Neuronal stem cell (in vitro differentiated cells): Measurements from ENCODE around the gene SAMD9.
"Not testable (repeated sequence)": the region's sequence is repeated elsewhere in the genome, so short reads cannot be mapped to it uniquely, and the experiment has no call there.

ENCODE experiments used
- DNase-seq: peaks from one replicate; pipeline ENCODE4 v3.0.0-alpha.2; 2013; ENCODE audit warnings: low spot score
- H2AFZ ChIP-seq: one replicate; pipeline ENCODE4 v1.6.1; 2013; ENCODE audit warnings: mild to moderate bottlenecking, low read length, inconsistent platforms
- H2AK5ac ChIP-seq: 2 replicates; pipeline ENCODE4 v1.6.1; 2013; ENCODE audit warnings: low read depth, mild to moderate bottlenecking, inconsistent platforms, low read length, moderate library complexity, mixed read lengths
- H2BK120ac ChIP-seq: 2 replicates; pipeline ENCODE4 v1.6.1; 2013; ENCODE audit warnings: low read depth, mild to moderate bottlenecking, inconsistent platforms, low read length, moderate library complexity, mixed read lengths
- H2BK12ac ChIP-seq: one replicate; pipeline ENCODE4 v1.6.1; 2013; ENCODE audit warnings: low read length, inconsistent platforms
- H2BK15ac ChIP-seq: 2 replicates; pipeline ENCODE4 v1.6.1; 2013; ENCODE audit warnings: mild to moderate bottlenecking, low read length, inconsistent platforms, mixed read lengths
- H2BK5ac ChIP-seq: one replicate; pipeline ENCODE4 v1.6.1; 2013; ENCODE audit warnings: inconsistent platforms, mild to moderate bottlenecking, low read length, moderate library complexity
- H3K14ac ChIP-seq: one replicate; pipeline ENCODE4 v1.6.1; 2013; ENCODE audit warnings: low read length, inconsistent platforms
- H3K18ac ChIP-seq: 2 replicates; pipeline ENCODE4 v1.6.1; 2013; ENCODE audit warnings: low read length, inconsistent platforms
- H3K23ac ChIP-seq: 2 replicates; pipeline ENCODE4 v1.6.1; 2013; ENCODE audit warnings: low read depth, mild to moderate bottlenecking, mixed read lengths, low read length, inconsistent platforms; ENCODE audit not compliant: poor library complexity
- H3K27ac ChIP-seq: replicated peaks from 3 replicates; pipeline ENCODE4 v1.5.1; 2013; ENCODE audit warnings: low read length, inconsistent platforms
- H3K27me3 ChIP-seq, 3 experiments: 2 replicates each; pipeline ENCODE4 v1.6.1; 2013; ENCODE audit warnings: low read length in 3 of 3, mild to moderate bottlenecking in 2 of 3, inconsistent platforms in 1 of 3, low read depth in 1 of 3, mixed read lengths in 1 of 3, moderate library complexity in 1 of 3; ENCODE audit not compliant: control insufficient read depth in 3 of 3, insufficient read depth in 3 of 3
- H3K36me3 ChIP-seq, 2 donors: replicated peaks in 1 of 2; 2 replicates each; pipeline ENCODE4 v1.6.1; 2013; ENCODE audit warnings: low read length in 2 of 2; ENCODE audit not compliant: control insufficient read depth in 2 of 2, insufficient read depth in 2 of 2
- H3K4ac ChIP-seq: 2 replicates; pipeline ENCODE4 v1.6.1; 2013; ENCODE audit warnings: inconsistent platforms, mild to moderate bottlenecking, low read length, moderate library complexity
- H3K4me1 ChIP-seq, 2 donors: 1 replicate in 1 of 2; 2 replicates in 1 of 2; pipeline ENCODE4 v1.6.1; 2013; ENCODE audit warnings: low read length in 2 of 2, low read depth in 1 of 2; ENCODE audit not compliant: control insufficient read depth in 2 of 2, insufficient read depth in 1 of 2
- H3K4me2 ChIP-seq: one replicate; pipeline ENCODE4 v1.6.1; 2013; ENCODE audit warnings: mild to moderate bottlenecking, low read length, inconsistent platforms; ENCODE audit not compliant: insufficient read depth, poor library complexity, severe bottlenecking
- H3K4me3 ChIP-seq, 2 donors: 2 replicates each; pipeline ENCODE4 v1.5.1; 2013; ENCODE audit warnings: low read length in 2 of 2, mild to moderate bottlenecking in 2 of 2, inconsistent platforms in 1 of 2, moderate library complexity in 1 of 2
- H3K79me1 ChIP-seq: one replicate; pipeline ENCODE4 v1.6.1; 2013; ENCODE audit warnings: low read depth, mild to moderate bottlenecking, inconsistent platforms, low read length, moderate library complexity
- H3K9ac ChIP-seq: one replicate; pipeline ENCODE4 v1.6.1; 2013; ENCODE audit warnings: mild to moderate bottlenecking, low read depth, low read length, inconsistent platforms; ENCODE audit not compliant: poor library complexity
- H3K9me3 ChIP-seq, 2 donors: replicated peaks in 1 of 2; 2 replicates each; pipeline versions ENCODE3 to v1.6.1; 2013; ENCODE audit warnings: low read length in 2 of 2, mild to moderate bottlenecking in 2 of 2, inconsistent platforms in 1 of 2, low read depth in 1 of 2, mixed read lengths in 1 of 2, moderate library complexity in 1 of 2; ENCODE audit not compliant: control insufficient read depth in 2 of 2, insufficient read depth in 1 of 2
- H4K8ac ChIP-seq: one replicate; pipeline ENCODE4 v1.6.1; 2013; ENCODE audit warnings: low read depth, mild to moderate bottlenecking, inconsistent platforms, low read length, moderate library complexity
- H4K91ac ChIP-seq: one replicate; pipeline ENCODE4 v1.6.1; 2013; ENCODE audit warnings: low read length, low read depth, mild to moderate bottlenecking, inconsistent platforms; ENCODE audit not compliant: poor library complexity
- WGBS, 2 donors: extraction: QIAGEN DNeasy Blood & Tissue Kit; methylation state at CpG; one replicate each; pipeline ENCODE4 v1.1.7; 2013; ENCODE audit warnings: missing lambda C conversion rate in 2 of 2, mixed read lengths in 1 of 2; ENCODE audit not compliant: insufficient read length in 2 of 2, insufficient replicate concordance in 1 of 2; ENCODE audit errors: extremely low coverage in 2 of 2; 5-methylcytosine and 5-hydroxymethylcytosine counted together

SAMD9 gene

GRCh38 chr7:93123532-93123931, 5.8 kb upstream of the SAMD9 start:
- H3K4ac ChIP-seq, H2BK15ac ChIP-seq, H3K79me1 ChIP-seq, H3K18ac ChIP-seq, DNase-seq, H3K23ac ChIP-seq, H3K4me2 ChIP-seq, H3K27me3 ChIP-seq, H3K9me3 ChIP-seq, H4K8ac ChIP-seq, H2AK5ac ChIP-seq, H3K27ac ChIP-seq, H3K4me3 ChIP-seq, H3K4me1 ChIP-seq, H3K14ac ChIP-seq, H2BK120ac ChIP-seq, H2AFZ ChIP-seq, H2BK5ac ChIP-seq, H2BK12ac ChIP-seq, H3K9ac ChIP-seq, H3K36me3 ChIP-seq, H4K91ac ChIP-seq: not testable (repeated sequence)
- WGBS, 2 donors = no CpG with 5 or more reads among the region's 3 CpGs

DNA sequence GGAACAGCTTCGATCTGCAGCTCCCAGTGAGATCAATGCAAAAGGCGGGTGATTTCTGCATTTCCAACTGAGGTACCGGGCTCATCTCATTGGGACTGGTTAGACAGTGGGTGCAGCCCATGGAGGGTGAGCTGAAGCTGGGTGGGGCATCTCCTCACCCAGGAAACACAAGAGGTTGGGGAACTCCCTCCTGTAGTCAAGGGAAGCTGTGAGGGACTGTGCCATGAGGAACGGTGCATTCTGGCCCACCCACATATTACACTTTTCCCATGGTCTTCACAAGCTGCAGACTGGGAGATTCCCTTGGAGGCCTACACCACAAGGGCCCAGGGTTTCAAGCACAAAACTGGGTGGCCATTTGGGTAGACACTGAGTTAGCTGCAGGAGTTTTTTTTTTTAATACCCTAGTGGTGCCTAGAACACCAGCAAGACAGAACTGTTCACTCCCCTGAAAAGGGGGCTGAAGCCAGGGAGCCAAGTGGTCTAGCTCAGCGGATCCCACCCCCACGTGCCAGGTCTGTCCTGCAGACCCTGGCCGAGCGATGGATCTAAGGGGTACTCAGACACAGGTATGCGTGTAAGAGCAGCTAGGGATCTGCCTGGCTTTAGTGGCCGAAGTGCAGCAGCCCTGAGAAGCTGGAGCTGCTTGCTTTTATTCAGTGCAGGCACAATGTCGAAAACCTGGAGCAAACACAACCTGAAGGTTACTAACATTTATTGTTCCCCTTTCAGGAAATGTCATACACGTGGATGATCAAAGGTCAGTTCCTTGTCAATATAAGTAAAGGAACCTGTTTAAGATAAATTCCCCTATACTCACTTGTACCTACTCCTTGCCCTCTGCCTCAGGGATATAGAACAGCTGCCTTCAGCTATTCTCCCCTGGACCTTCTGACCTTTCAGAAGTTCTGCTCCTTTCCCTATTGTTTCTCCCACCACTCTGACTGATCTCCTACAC, 3.1 kb upstream of the SAMD9 start:
- DNase-seq = no peak
- no peak overlapping the region for H3K18ac ChIP-seq
- H2AFZ ChIP-seq = no peak overlapping the region
- no peak overlapping the region for H3K4ac ChIP-seq
- no peak overlapping the region for H3K4me3 ChIP-seq
- H4K8ac ChIP-seq = no peak overlapping the region
- H3K36me3 ChIP-seq = no peaks in the 10 kb centered on the region
- no peak overlapping the region for H3K14ac ChIP-seq
- no peak overlapping the region for H3K4me2 ChIP-seq
- H3K27ac ChIP-seq = no peak overlapping the region
- H3K4me1 ChIP-seq = peaks cover 0 to 3% of the 10 kb centered on the region in 2 donors
- no peak overlapping the region for H2AK5ac ChIP-seq
- H2BK12ac ChIP-seq = no peak overlapping the region
- H3K23ac ChIP-seq = no peak overlapping the region
- H3K27me3 ChIP-seq = no peaks in the 10 kb centered on the region
- WGBS, 2 donors = no CpG with 5 or more reads among the region's 12 CpGs
- peaks cover 1% of the 10 kb centered on the region for H3K79me1 ChIP-seq
- H4K91ac ChIP-seq = no peak overlapping the region
- no peak overlapping the region for H3K9ac ChIP-seq
- H3K9me3 ChIP-seq = no peaks in the 10 kb centered on the region
- no peak overlapping the region for H2BK5ac ChIP-seq
- no peak overlapping the region for H2BK120ac ChIP-seq
- H2BK15ac ChIP-seq = no peak overlapping the region

- H2BK120ac ChIP-seq = no peak overlapping the region
- H3K4ac ChIP-seq = no peak overlapping the region
- H2BK5ac ChIP-seq = no peak overlapping the region
- no peaks in the 10 kb centered on the region for H3K27me3 ChIP-seq
- no peak overlapping the region for H3K4me2 ChIP-seq
- H3K27ac ChIP-seq = no peak overlapping the region
- no peak overlapping the region for H4K91ac ChIP-seq
- H3K4me3 ChIP-seq = no peak overlapping the region
- H3K4me1 ChIP-seq = peaks cover 0 to 3% of the 10 kb centered on the region in 2 donors
- H2BK15ac ChIP-seq = no peak overlapping the region
- no peaks in the 10 kb centered on the region for H3K9me3 ChIP-seq
- no peak overlapping the region for H4K8ac ChIP-seq
- peaks cover 1% of the 10 kb centered on the region for H3K79me1 ChIP-seq
- no peak overlapping the region for H3K18ac ChIP-seq
- no peak for DNase-seq
- no peaks in the 10 kb centered on the region for H3K36me3 ChIP-seq
- no peak overlapping the region for H2BK12ac ChIP-seq
- no peak overlapping the region for H3K9ac ChIP-seq
- no peak overlapping the region for H2AK5ac ChIP-seq
- WGBS, 2 donors = no CpG with 5 or more reads among the region's 4 CpGs
- H2AFZ ChIP-seq = no peak overlapping the region
- H3K14ac ChIP-seq = no peak overlapping the region
- no peak overlapping the region for H3K23ac ChIP-seq
Observed at GRCh38 chr7:93119191-93119905, 1.6 kb upstream of the SAMD9 start.

DNA sequence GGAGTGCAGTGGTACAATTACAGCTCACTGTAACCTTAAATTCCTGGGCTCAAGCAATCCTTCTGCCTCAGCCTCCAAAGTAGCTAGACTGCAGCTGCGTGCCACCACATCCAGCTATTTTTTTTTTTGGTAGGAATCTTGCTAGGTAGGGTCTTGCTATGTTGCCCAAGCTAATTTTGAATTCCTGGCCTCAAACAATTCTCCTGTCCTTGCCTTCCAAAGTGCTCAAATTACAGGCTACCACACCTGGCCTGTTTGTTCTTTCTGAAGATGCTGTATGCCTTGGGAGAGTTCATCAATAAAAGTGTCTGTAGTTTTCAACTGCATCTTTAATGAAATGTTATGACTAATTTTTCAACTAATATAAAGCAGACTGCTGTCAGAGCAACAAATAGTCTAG, 452 bp downstream of the SAMD9 start:
- Histone ChIP-seq H3K4ac (no peak overlapping the region), H3K27me3 (no peaks in the 10 kb centered on the region), H2BK15ac (no peak overlapping the region), H3K23ac (no peak overlapping the region), H3K27ac (no peak overlapping the region), H2AFZ (peak overlapping the region; percentile 92), H4K8ac (no peak overlapping the region), H3K79me1 (peaks cover 1% of the 10 kb centered on the region), H3K9ac (no peak overlapping the region), H2BK120ac (no peak overlapping the region), H3K4me3 (no peak overlapping the region), H3K36me3 (no peaks in the 10 kb centered on the region), H3K4me1 (peaks cover 0 to 3% of the 10 kb centered on the region in 2 donors), H3K14ac (no peak overlapping the region), H2BK5ac (no peak overlapping the region), H2BK12ac (no peak overlapping the region), H3K9me3 (no peaks in the 10 kb centered on the region), H2AK5ac (no peak overlapping the region), H4K91ac (no peak overlapping the region), H3K4me2 (no peak overlapping the region), H3K18ac (no peak overlapping the region)
- DNase-seq = no peak
- WGBS, 2 donors = no CpG with 5 or more reads among the region's 1 CpG
